NCI-H1694 treated with DMSO at 0.1 percent for 48 hours (cell line): Measurements from ENCODE around the gene KERA.
A peak's percentile ranks its signal among the peaks of the same experiment; 100 is the strongest.
"Not testable (repeated sequence)": the region's sequence is repeated elsewhere in the genome, so short reads cannot be mapped to it uniquely, and the experiment has no call there.

Experiments used
- DNase-seq: peaks from one replicate; lab custom pipeline; 2025; lab: John Stamatoyannopoulos, UW

The KERA gene, protein sequence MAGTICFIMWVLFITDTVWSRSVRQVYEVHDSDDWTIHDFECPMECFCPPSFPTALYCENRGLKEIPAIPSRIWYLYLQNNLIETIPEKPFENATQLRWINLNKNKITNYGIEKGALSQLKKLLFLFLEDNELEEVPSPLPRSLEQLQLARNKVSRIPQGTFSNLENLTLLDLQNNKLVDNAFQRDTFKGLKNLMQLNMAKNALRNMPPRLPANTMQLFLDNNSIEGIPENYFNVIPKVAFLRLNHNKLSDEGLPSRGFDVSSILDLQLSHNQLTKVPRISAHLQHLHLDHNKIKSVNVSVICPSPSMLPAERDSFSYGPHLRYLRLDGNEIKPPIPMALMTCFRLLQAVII

DNA sequence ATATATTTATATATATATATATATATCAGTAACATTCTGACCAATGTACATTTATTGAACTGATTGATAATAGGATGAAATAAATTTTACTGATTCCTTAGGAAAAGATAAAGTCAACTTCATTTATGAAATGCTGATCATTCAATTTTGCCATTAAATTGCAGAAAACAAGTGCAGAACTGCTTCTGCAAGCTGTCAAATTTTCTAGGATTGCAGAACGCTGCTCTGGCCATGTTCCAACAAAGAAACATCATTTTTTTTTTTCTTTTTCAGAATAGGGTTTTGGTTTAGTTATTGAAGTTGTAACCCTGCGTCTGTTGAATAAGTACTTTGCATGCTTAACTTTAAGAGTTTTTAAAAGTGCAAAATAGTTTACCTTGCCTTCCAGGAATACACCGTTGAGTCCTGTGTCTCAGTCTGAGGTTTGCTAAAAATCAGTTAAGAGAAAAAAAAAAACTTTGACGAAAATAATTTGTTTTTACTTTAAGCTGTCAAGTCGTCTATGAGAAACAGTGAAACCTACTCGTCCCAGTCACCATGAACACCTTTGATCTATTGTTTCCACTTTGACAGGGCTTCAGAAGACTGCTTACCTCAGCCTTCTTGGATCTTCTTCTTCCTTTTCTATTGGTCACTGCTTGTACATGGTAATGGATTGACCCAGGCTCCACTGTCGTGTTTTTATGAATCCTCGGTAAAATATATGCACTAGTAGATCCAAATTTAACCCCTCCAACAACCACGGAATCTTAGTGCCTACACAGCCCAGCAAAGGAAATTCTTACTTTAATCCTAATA, at the start of gene KERA:
TSS of gene KERA (minus strand) at position 657 of the 798 bp plus-strand sequence. CDS start 1,743 bp downstream, outside the sequence.
- DNase-seq = no peak

DNA sequence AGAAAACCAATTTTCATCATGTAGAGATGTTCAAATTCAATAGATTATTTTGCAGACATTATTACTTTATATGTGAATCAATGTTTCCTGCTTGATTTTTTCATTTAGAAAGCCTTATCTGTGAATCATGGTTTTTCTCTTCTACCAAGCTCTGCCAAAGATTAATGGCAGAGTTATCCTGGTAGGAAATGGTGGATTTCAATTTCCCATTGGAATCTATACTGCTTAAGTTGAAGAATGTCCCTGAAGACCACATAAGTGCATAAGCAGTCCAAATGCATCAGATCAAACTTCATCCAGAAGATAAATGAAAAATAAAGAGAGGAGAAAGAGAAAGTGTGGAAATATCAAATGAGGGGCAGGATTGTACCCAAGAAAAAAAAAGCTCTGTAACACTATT, 48.5 kb upstream of the KERA start:
- DNase-seq = no peak

DNA sequence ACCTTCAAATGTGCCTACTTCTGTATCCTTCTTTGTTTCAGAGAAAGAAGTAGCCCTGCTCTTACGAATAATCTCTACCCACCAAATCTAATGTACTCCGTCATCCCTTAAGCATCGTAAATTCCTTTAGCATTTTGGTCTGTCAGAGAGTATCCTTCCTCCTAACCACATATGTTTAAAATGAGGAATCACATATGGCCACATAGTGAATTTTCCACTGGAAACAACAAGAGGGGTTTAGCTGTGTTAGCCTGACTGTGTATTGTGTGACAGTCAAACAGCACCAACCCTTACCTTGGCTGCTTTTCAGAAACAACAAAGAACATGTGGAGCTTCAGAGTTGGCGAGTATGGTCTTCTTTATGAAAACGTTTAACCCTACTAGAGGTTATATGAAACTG, 48.0 kb upstream of the KERA start:
- DNase-seq = peak; percentile 39

DNA sequence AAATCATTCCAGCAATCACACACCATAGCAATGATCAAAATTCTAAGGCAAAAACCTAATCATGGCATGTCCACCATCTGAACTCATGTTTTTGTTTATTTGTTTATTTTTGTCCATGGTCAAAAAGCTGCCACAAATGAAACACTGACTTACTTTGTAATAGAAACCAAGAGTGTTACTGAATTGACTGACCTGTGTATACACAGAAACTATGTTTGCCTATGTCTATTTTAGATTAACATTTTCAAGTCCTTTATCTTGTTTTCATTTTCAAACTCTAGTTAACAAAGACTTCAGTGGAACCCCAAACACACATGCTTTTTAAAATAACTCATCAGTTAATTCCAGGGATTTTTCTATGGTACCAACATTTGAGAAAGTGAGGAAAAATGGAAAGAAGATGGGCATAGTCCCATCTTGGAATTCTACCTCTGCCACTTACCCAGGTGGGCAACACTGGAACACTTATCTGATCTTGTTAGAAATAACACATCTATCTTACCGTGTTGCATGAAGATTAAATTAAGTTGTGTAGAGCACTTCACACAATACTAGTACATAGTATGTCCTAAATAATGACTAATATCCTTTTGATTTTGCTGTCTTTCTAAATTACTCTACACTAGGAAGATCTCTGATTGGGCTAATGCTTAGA, 47.1 kb upstream of the KERA start:
- no peak for DNase-seq

DNA sequence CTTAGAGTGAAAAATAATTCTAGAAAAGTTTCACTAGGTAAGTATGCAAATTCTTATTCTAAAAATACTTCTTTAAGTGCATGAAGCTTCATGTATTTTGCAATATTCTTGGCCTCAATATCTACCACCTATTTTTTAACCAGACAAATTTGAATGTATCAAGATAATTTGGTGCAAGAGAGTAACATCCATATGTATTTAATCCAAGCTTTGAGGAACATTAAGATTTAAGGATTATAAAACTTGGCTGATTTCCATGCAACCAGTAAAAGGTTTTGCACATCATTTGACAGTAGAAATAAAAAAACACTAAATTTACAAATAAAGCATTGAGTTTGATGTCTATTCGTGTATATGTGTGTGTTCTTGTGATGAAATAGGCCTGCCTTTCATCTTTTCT, 45.8 kb upstream of the KERA start:
- DNase-seq = no peak

DNA sequence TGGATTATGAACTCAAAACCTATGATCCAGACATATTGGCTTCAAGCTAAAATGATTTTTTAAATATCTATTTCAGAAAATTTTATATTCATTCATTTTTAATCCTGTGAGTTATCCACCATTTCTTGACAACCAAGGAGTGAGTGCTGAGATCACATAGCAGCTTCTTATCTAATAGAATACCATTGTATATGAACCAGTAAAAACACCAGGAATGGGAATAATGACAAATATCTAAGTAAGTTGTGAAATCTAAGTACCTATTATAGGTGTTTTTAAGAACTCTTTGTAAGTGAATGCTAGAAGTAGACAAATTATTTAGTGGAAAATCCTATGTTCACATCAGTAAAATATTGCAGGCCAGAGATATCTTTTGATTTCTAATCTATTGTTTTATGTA, 45.3 kb upstream of the KERA start:
- no peak for DNase-seq

DNA sequence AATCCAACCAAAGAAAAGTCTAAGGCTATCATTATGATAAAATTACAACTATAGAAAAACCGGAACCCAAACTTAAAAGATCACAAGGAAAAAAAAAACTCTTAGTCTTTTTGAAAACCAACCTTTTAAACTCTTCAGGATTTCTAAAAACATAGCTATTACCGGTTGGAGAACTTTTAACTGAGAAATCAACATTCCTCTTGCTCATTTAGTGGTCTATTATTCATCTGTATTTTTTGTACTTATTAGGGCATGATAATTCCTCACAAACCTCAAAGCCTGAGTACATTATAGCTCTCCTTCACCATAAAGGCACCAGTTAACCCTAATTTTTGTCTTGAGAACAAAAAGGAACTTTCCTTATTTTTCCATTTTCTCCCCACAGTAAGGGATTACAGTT, 43.1 kb upstream of the KERA start:
- no peak for DNase-seq

DNA sequence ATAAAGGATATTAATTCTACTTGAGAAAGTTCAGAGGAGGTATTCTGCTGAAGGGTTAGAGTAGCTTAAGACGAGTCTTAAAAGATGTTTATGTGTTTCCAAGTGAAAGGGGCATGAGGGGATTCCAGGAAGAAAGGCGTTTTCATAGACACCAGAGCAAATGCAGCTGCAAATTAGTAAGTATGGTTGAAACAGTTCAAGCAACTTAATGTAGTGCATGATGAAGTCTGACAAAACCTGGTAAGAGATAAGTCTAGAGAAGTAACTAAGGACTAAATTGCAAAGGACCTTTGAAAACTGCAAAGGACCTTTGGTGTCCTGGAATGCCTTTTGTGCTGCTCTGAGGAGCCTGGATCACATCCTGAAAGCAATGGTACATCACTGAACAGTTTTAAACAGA, 42.0 kb upstream of the KERA start:
- no peak for DNase-seq

DNA sequence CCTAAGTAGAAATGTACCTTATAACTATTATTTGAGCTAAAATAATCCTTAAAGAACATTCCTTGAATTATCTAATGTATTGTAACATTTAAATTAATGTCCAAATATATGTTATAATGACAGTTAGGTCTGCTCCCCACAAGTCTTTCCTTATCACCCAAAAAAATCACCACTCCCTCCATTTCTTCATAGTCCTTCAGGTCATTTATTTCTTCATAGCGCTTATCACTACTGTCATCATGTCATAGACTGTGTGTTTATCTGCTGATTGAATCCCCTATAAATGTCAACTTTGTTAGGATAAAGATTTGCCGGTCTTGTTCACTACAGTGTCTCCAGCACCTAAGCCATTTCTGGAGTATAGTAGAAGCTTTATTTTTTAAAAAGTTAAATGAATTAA, 41.5 kb upstream of the KERA start:
- no peak for DNase-seq

DNA sequence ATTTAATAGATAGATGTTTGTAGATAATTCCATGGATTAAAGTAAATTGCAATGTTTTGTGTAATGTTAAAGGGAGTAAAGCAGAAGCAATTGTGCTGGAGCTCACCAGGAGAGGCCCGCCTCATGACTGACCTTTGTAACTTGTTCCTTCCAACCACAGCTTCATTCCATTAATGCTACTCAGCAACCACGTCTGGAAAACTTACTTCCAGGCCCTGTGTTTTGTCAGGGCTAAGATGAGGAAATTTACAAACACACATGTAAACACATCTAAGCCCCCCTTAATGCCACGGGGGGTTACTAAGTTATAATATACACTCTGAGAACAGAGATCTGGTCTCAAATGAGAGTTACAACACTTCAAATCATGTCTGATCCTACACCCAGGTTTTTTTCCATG, 41.1 kb upstream of the KERA start:
- no peak for DNase-seq

DNA sequence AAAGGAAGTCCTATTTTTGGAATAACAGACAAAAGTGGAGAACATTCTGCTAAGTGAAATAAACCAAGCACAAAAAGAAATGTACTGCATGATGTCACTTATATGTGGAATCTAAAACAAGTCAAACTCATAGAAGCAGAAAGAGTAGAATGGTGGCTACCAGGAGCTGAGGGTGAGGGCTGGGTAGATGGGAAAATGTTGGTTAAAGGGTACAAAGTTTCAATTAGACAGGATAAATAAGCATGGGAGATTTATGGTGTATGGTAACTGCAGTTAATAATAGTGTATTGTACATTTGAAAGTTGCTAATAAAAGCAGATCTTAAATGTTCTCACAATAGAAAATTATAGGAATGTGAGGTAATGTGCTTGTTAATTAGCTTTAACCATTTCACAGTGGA, 40.6 kb upstream of the KERA start:
- DNase-seq = no peak

DNA sequence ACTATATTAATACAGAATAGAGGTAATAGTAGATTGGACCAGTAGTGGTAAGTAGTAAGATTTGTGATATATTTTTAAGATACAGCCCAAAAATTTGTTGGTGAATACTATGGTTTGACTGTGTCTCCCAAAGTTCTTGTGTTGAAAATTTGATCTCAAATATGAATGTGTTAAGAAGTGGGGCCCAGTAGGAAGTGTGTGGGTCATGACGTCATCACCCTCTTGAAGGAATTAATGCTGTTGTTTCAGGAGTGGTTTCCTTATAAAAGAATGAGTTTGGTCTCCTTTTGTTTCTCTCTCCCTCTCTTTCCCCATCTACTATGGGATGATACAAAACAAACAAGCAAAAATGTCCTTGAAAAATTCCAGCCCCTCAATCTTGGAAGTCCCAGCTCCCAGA, 37.1 kb upstream of the KERA start:
- no peak for DNase-seq

DNA sequence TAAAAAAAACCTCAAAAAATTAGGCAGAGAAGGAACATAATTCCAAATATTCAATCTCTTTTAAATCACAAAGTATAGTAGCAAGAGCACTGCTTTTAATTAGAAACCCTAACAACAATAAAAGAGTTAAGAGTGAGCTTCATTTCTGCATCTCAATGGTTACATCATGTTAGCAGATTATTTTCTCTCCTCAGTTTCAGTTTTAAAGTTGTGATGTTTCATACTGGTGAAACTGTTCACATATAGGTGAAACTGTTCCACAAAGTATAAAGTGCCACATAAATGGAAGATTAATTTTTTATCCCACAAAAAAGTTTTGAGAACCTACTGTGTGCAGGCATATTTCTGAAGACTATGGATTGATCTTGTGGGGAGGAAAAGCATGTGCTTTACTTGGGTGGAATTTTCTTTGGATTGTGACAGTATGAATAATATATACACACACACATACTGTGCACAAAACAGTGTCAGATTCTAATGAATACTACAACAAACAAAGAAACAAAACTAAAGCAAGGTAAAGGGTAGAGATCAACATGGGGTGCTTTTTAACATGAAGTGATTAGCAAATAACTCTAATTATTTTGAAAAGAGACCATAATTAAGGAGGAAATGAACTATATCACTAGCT, 36.3 kb upstream of the KERA start:
- no peak for DNase-seq

DNA sequence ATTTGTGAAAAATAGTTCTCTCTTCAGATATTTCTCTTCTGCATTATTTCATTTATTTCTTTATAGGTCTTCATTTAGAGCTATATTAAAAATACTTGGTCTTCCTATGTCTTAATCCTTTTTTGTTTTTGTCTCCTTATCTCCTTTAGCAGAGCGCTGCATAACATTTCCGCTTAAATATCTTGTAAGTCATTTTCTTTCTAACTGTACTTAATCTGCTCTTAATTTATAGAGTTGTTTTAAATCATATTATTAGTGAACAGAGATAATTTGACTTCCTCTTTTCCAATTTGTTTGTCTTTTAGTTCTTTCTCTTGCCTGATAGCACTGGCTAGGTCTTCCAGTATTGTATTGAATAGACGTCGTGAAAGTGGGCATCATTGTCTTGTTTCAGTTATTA, 35.5 kb upstream of the KERA start:
- DNase-seq = no peak

DNA sequence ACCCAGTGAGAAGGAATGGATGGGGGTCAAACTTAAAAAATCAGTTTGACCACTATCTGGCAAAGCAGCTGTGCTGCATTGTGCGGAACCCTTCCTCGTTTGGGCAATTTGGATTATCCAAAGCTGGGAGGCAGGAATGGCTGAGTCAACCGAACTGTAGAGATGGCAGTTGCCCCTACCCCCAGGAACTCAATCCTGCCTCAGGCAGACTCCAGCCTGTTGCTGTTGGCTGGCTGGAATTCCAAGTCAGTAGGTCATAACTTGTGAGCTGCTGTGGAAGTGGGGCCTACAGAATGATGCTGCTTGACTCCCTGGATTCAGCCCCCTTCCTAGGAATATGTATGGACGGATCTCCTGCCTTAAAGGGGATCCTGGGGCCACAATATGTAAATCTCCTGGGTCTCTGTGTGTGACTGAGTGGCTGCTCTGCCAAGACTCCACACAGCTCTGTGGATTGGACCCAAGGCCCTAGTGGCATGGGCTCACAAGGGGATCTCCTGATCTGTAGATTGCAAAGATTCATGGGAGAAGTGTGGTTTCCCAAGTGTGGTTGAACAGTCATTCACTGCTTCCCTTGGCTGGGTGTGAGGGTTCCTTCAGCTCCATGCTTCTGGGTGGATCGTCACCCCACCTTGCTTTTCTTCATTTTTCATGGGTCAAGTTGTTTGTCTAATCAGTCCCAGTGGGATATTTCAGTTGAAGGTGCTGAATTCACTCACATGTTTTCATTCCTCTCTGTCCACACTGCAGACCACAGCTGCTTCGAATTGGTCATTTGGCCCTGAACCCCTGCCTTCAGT, 34.3 kb upstream of the KERA start:
- DNase-seq = no peak

DNA sequence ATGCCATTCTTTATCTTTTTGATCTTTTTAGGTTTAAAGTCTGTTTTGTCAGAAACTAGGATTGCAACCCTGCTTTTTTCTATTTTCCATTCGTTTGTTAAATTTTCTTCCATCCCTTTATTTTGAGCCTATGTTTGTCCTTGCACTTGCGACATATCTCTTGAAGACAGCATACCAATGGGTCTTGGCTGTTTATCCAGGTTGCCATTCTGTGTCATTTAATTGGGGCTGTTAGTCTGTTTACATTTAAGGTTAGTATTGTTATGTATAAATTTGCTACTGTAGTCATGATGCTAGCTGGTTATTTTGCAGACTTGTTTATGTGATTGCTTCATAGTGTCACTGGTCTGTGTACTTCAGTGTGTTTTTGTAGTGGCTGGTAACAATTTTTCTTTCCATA, 32.1 kb upstream of the KERA start:
- DNase-seq = not testable (repeated sequence)

DNA sequence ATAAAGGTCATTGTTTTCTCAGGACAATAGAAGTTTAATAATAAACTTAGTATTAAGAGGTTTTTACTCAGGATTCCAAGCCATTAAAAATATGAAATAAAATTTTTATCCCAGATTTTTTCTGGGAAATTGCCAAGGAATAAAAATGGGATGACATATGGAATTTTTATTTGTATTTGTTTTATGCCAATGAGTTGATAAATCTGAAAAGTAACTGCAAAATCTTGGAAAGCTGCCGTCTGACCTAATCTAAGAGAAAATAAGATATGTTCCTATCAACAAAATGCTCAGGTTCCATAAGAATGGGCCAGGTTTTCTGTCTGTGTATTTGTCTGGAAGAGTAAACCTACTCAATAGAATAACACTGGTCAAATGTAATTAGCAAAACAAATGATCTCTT, 22.2 kb upstream of the KERA start:
- no peak for DNase-seq

DNA sequence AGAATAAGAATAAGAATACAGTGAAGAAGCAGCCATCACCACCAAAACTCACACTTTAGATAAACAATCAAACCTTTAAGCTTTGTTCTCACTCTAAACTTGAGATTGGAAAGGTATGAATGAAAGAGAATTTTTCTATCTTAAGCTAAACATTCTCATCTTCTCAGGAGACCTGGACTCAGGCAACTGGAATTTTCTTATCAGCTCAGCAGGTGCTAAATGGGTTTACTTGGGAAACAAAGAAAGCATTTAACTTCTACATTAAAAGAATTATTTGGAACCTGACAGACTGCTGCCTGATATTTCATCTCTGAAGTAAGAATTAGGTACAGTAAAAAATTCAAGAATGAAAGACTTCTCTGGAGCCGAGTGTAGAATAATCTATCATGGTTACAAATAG, 20.7 kb upstream of the KERA start:
- no peak for DNase-seq

DNA sequence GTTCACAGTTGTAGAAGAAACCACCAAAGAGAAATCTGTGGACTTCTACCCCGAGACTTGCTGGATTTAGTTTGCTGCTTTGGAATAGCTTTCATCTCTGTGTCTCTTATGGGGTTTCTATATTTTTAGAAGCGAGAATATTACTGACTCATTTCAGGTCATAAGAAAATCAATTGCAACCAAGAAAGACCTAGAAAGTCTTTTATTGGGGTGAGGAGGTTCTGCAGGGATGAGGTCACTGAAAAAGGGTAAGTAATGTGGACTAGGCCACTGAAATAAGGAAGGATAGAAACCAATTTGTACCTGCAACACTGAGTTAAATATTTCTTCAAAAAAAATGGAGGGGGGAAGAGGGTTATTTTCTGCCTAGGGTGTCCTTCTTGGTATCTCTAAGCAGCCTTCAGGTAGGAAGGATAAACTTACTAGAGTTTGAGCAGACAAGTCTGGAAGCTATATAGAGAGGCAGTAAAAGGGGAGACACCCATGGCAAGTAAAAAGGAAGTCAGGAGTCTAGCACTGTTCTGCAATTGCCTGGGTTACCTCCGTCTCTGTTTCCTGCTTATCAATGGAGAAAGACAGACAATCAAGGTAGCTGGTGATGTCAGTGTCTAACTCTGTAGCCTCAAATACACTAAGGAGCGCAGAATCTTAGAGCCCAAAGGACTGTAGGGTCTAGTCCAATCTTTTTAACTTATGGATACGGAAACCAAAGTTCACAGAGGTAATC, 19.6 kb upstream of the KERA start:
- DNase-seq = no peak

DNA sequence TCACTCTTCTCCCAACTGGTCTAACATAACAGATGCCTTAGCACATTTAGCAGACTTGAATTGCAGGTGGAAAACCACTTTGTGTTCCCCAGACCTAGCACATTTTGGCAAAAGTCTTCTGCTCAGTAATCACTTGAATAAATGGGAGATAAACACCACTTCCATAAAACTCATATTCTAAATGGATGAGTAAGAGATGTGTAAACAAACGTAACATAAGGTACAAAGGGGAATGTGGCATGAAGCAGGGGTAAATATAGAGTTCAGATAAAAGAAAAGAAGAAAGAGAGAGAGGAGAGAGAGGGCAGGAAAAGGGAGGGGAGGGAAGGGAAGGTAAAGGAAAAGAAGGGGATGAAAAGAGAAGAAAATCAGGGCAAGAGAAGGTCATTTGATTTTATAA, 17.0 kb upstream of the KERA start:
- no peak for DNase-seq

DNA sequence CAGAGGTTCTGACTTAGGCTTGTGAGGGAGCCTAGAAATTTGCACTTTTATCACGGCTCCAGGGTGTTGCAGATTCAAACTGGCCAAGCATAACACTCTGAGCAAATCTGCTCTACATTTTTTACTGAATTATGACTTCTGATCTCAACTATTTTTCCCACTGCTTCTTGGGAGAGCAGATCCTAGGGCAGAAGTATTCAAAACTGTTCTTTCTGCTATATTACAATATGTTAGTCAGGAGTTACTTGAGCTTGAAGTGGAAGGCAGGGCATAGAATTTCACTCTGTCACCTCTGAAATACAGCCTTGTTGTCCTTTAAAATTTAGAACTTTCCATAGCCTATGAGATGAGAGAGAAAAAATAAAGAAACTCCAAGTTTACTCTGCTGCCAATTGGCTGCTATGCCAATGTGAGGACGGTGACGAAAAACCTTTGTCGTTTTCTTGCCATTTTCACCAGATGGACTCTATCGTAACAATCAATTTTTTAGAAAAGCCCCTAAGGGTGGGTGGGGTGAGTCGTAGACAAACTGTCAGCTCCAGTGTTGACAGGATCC, 16.4 kb upstream of the KERA start:
- no peak for DNase-seq
